ENCODE results near the gene OBP2A.
"Not testable (repeated sequence)": the region's sequence is repeated elsewhere in the genome, so short reads cannot be mapped to it uniquely, and the experiment has no call there.

OBP2A gene

GRCh38 chr9:135508211-135508820 is 37.6 kb upstream of the OBP2A start:
- in situ Hi-C loops (cut with HindIII; ENCODE audit: low pct_ligation_motif_present, low pct_unique_long_range_greater_than_20kb, low sequenced_read_pairs) = no loop called here
- no peak for DNase-seq

- in situ Hi-C loops (cut with HindIII; ENCODE audit: low pct_ligation_motif_present, low pct_unique_long_range_greater_than_20kb, low sequenced_read_pairs) = no loop called here
- DNase-seq = no peak
These were observed 36.5 kb upstream of the OBP2A start for GRCh38 chr9:135509458-135509857.

GRCh38 chr9:135512241-135512603 is 33.7 kb upstream of the OBP2A start:
- no peak for DNase-seq
- in situ Hi-C loops (cut with HindIII; ENCODE audit: low pct_ligation_motif_present, low pct_unique_long_range_greater_than_20kb, low sequenced_read_pairs) = no loop called here

DNA sequence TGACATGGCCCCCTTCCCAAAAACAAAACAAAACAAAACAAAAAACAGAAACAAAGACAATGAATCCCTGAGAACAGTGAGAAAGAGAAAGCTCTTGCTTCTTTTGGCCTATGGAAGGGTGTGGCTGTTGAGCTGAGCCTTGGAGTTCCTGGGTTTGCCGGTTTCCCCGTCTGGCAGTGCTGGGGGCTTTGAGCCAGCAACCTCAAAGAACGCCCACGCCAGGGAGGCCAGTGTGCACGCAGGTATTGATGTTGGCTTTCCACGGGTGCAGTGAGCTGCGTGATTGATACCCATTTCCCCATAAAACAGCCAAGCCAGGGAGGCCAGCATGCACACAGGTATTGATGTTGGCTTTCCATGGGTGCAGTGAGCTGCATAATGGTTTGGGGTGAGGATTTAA is 33.0 kb upstream of the OBP2A start:
- no peak for DNase-seq
- in situ Hi-C loops (cut with HindIII; ENCODE audit: low pct_ligation_motif_present, low pct_unique_long_range_greater_than_20kb, low sequenced_read_pairs) = no loop called here

DNA sequence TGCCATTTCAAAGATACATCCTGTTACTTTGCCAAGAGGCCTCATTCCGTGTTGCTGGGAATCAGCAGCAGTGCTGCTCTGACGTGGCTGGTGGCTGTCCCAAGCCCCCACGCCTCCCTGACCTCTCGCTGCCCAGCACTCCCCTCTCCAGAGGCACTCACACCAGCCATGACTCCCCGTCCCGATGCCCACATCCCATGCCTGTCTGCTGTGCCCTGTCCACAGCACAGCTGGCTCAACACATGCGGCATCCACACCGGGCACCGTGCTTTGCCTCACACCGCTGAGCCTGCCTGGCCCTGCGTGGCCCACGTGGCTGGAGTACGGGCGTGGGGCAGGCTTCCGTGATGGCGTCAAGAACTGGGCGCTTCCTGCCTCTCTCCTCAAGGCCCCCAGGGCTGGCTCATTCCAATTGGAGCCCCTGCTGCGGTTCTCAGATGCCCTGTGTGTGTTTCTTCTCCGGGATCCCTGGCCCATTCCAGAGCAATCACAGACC is 32.5 kb upstream of the OBP2A start:
- in situ Hi-C loops (cut with HindIII; ENCODE audit: low pct_ligation_motif_present, low pct_unique_long_range_greater_than_20kb, low sequenced_read_pairs) = no loop called here
- DNase-seq = no peak

- DNase-seq; in situ Hi-C loops (cut with HindIII; ENCODE audit: low pct_ligation_motif_present, low pct_unique_long_range_greater_than_20kb, low sequenced_read_pairs): not testable (repeated sequence)
These were observed 32.0 kb upstream of the OBP2A start for GRCh38 chr9:135513906-135514305.

- no peak for DNase-seq
- in situ Hi-C loops (cut with HindIII; ENCODE audit: low pct_ligation_motif_present, low pct_unique_long_range_greater_than_20kb, low sequenced_read_pairs) = no loop called here
These were observed 31.4 kb upstream of the OBP2A start for GRCh38 chr9:135514342-135515082.

DNA sequence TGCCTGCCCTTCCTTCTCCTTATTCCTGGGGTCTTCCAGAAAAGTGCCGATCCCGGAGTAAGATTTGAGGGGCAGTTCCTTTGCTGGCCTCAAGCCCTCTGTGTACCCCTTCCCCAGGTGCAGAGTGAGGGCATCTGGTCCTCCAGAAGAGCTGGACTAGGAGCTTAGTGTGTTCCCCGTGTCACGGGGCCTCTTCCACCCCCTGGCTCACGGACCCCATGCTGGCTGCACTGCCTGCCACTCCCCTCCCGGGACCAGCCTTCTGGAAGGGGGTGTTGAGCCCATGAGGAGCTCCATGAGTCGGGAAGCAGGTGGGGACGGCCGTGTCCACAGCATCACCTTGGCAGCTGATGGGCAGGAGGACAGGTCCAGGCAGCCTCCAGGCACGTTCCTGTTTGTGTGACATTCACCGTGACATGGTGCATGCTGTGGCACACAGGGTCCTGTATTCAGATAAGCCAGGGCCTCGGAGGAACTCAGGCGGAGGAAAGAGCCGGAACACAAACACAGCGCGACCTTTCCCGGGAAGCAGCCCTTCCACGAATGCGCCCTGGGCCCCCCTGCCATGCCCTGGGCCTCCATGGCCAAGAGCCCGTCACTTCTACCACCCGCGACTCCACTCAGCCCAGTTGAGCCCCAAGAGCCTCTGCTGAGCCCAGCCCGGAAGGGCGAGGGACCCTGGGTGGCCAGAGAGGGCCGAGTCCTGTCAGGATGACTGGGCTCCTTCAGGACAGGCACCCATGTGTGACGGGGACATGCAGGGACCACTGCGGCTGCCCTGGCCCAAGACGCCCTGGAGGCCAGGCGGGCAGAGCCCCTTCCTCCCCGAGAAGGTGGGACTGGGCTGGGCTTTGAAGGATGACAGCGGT is 30.6 kb upstream of the OBP2A start:
- in situ Hi-C loops (cut with HindIII; ENCODE audit: low pct_ligation_motif_present, low pct_unique_long_range_greater_than_20kb, low sequenced_read_pairs) = no loop called here
- no peak for DNase-seq

GRCh38 chr9:135516132-135516860 is 29.6 kb upstream of the OBP2A start:
- DNase-seq = no peak

GRCh38 chr9:135517407-135517822 is 28.5 kb upstream of the OBP2A start:
- in situ Hi-C loops (cut with HindIII; ENCODE audit: low pct_ligation_motif_present, low pct_unique_long_range_greater_than_20kb, low sequenced_read_pairs) = no loop called here
- DNase-seq = no peak

More at GRCh38 chr9:135516132-135516860, 29.6 kb upstream of the OBP2A start:
- in situ Hi-C loops (cut with HindIII; ENCODE audit: low pct_ligation_motif_present, low pct_unique_long_range_greater_than_20kb, low sequenced_read_pairs) = no loop called here

DNA sequence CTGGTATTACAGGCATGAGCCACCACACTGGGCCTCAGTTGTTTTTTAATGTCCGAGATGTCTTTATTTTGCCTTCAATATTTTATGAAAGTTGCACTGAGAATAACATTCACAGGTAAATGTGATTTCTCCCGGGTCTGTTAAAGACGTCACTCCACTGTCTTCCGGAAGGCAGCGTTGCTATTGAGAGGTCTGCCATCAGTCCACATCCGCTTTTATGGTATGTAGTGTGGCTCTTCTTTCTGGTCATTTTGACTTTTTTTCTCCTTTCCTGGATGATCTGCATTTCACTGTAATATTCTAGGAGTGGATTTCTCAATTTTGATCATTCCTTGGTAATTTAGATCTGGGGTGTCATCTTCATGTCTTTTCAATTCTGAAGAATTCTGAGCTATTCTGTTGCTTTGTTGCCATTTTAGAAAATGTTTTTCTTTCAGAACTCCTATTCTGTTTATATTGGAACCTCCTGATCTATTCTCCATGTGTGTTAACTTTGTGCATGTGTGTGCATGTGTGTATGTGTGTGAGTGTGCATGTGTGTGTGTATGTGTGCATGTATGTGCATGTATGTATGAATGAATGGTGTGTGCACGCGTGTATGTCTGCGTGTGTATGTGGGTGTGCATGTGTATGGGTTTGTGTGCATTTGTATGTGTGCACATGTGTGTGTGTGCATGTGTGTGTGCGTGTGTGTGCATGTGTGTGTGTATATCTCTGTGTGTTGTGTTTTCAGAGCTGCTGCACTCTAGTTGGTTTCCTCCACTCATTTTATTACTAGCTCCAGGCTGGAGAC is 26.6 kb upstream of the OBP2A start:
- in situ Hi-C loops (cut with HindIII; ENCODE audit: low pct_ligation_motif_present, low pct_unique_long_range_greater_than_20kb, low sequenced_read_pairs) = no loop called here
- no peak for DNase-seq

GRCh38 chr9:135520916-135521607 is 24.9 kb upstream of the OBP2A start, which contains the start of gene LCN1:
Gene LCN1 (plus strand): TSS chr9:135521440. CDS start chr9:135521498, 58 bp downstream.
- no peak for DNase-seq
- in situ Hi-C loops (cut with HindIII; ENCODE audit: low pct_ligation_motif_present, low pct_unique_long_range_greater_than_20kb, low sequenced_read_pairs) = no loop called here

DNA sequence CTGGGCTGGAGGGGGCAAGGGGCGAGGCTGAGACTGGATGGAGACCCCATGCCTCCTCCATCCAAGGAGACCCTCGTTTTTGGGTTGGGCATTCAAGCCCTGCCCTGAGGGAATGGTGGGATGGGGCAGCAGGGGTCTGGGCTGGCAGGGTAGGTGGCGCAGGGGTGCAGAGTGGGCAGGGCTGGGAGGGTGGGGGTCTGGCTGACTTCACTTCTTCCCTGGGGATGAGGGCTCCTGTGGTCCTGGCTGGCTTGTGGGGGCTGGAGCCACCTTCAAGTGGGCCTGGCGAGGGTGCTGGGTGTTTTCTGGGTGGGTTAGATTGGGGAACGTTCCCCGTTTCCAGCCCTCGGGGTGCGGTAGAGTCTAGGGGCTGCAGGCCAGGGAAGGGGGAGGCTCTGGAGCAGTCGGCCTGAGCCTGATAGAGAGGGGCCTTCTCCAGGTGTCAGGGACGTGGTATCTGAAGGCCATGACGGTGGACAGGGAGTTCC is 24.3 kb upstream of the OBP2A start:
- no peak for DNase-seq
- in situ Hi-C loops (cut with HindIII; ENCODE audit: low pct_ligation_motif_present, low pct_unique_long_range_greater_than_20kb, low sequenced_read_pairs) = no loop called here

GRCh38 chr9:135522137-135522877 is 23.6 kb upstream of the OBP2A start:
- no peak for DNase-seq
- in situ Hi-C loops (cut with HindIII; ENCODE audit: low pct_ligation_motif_present, low pct_unique_long_range_greater_than_20kb, low sequenced_read_pairs) = no loop called here

DNA sequence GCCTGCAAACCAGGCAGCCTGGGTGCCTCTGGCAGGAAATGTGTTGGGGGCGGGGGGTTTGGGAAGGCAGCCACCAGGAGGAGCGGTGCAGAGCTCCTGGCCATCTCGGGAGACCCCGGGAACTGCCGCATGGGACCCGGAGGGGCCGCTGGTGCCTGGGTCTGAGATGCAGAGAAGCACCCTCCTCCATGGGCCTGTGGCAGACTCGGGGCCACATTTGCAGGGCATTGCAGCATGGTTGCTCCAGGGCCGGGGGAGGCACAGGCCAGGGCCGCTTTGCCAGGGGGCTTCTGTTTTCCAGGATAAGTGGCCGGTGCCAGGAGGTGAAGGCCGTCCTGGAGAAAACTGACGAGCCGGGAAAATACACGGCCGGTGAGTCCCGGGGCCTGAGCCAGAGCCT is 23.0 kb upstream of the OBP2A start:
- in situ Hi-C loops (cut with HindIII; ENCODE audit: low pct_ligation_motif_present, low pct_unique_long_range_greater_than_20kb, low sequenced_read_pairs) = no loop called here
- DNase-seq = no peak

DNA sequence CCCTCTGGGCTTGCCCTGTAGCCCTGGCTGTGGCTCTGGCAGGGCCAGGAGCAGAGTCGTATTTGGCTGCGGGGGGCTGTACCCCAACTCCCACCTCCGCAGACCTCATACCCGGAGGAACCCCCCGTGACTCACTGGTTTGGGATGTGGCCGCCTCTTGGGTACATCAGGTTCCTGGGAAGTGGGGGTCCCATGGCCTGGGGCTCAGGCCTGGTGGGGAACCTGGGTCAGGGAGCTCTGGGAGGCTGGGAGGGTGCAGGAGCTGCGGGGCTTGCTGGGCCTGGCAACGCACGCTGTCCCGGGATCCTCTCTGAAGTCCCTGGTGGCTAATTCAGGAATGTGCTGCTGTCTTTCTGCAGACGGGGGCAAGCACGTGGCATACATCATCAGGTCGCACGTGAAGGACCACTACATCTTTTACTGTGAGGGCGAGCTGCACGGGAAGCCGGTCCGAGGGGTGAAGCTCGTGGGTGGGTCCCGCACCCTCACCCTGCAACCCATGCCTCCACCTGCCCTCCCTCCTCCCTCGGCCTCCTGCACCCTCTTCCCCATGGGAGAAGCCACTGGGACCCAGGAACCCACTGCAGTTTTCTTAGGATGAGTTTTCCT is 22.3 kb upstream of the OBP2A start:
- in situ Hi-C loops (cut with HindIII; ENCODE audit: low pct_ligation_motif_present, low pct_unique_long_range_greater_than_20kb, low sequenced_read_pairs) = no loop called here
- DNase-seq = no peak

All from ACHN (cell line).